Ascending aorta (tissue), 2 donors: ENCODE results near the gene GRK5. TPM values are rescaled to one million over a fixed set of nuclear protein-coding genes. Genes with fewer than 3 reads are reported as not detected.
A peak's percentile ranks its signal among the peaks of the same experiment; 100 is the strongest.

ENCODE experiments used
- DNase-seq, 2 donors: peaks; one replicate each; pipeline ENCODE4 v3.0.0-alpha.2; 2019; ENCODE audit warnings: low spot score in 2 of 2
- H3K27ac ChIP-seq, 2 donors: fragments of 200-600 bp; sonication (generic); one replicate each; pipeline ENCODE4 v1.5.1; 2016 to 2017; ENCODE audit warnings: mild to moderate bottlenecking in 1 of 2
- H3K27me3 ChIP-seq: fragments of 200-600 bp; sonication (generic); one replicate; pipeline ENCODE4 v1.5.1; 2017
- H3K36me3 ChIP-seq, 2 donors: fragments of 200-600 bp; sonication (generic); one replicate each; pipeline ENCODE4 v1.5.1; 2016
- H3K4me1 ChIP-seq, 2 donors: fragments of 200-600 bp; sonication (generic); one replicate each; pipeline ENCODE4 v1.5.1; 2016 to 2017; ENCODE audit warnings: mild to moderate bottlenecking in 1 of 2
- H3K4me3 ChIP-seq, 2 donors: fragments of 200-600 bp; sonication (generic); one replicate each; pipeline ENCODE4 v1.5.1; 2016 to 2017; ENCODE audit warnings: mild to moderate bottlenecking in 1 of 2
- H3K9me3 ChIP-seq, 2 donors: fragments of 200-600 bp; sonication (generic); one replicate each; pipeline ENCODE4 v1.5.1; 2016
- intact Hi-C: fragments of 100-400 bp; cut with DNase I; formaldehyde crosslinking; loops from one replicate; pipeline ENCODE4 v1.15.1; 2023
- total RNA-seq: library from RNA; depleted of rRNA; stranded (reverse); fragments of >200 nt; gene quantifications from one replicate; pipeline ENCODE4 v1.1.0, GENCODE V29; 2016
- TF ChIP-seq, protein P1 (sequence below), 3 experiments: fragments of 200-600 bp in 2 of 3; fragments of 450-650 bp in 1 of 3; sonication (generic) in 2 of 3; IDR thresholded peaks; one replicate each; pipeline ENCODE4 v1.5.1; 2016 to 2019; ENCODE audit warnings: antibody characterized with exemption in 3 of 3, mild to moderate bottlenecking in 1 of 3, moderate library complexity in 1 of 3

Gene GRK5
- total RNA-seq, 1 donor from 2014 or later: 75.5 TPM

DNA sequence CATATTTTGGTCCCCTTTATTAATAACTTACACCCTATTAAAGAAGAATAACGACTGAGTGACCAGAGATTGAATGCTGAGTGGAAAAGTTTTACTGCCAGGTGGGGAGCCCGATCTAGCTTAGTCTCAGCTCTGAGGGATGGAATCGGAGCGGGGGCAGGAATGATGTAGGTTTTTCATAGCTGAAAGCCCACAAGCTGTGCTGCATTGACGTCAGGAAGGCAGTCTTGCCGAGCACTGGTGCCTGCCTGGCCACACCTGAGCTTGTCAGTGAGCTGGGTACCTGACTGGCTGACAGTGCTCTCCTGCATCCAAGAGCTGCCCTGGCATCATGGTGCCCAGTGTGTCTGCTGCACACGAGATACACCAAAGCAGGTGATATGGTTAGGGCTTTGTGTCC is 34.8 kb downstream of the GRK5 start:
- Histone ChIP-seq H3K4me1 (peaks cover 7 to 28% of the 10 kb centered on the region in 2 donors), H3K9me3 (no peaks in the 10 kb centered on the region), H3K36me3 (no peaks in the 10 kb centered on the region), H3K27ac (peak overlapping the region; percentile 46 to 64), H3K4me3 (no peak overlapping the region), H3K27me3 (no peaks in the 10 kb centered on the region)
- TF ChIP-seq, protein P1, sequence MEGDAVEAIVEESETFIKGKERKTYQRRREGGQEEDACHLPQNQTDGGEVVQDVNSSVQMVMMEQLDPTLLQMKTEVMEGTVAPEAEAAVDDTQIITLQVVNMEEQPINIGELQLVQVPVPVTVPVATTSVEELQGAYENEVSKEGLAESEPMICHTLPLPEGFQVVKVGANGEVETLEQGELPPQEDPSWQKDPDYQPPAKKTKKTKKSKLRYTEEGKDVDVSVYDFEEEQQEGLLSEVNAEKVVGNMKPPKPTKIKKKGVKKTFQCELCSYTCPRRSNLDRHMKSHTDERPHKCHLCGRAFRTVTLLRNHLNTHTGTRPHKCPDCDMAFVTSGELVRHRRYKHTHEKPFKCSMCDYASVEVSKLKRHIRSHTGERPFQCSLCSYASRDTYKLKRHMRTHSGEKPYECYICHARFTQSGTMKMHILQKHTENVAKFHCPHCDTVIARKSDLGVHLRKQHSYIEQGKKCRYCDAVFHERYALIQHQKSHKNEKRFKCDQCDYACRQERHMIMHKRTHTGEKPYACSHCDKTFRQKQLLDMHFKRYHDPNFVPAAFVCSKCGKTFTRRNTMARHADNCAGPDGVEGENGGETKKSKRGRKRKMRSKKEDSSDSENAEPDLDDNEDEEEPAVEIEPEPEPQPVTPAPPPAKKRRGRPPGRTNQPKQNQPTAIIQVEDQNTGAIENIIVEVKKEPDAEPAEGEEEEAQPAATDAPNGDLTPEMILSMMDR (IDR thresholded peaks at IDR 0.05): no peak
- no peak for DNase-seq
- intact Hi-C loops: no loop called here

DNA sequence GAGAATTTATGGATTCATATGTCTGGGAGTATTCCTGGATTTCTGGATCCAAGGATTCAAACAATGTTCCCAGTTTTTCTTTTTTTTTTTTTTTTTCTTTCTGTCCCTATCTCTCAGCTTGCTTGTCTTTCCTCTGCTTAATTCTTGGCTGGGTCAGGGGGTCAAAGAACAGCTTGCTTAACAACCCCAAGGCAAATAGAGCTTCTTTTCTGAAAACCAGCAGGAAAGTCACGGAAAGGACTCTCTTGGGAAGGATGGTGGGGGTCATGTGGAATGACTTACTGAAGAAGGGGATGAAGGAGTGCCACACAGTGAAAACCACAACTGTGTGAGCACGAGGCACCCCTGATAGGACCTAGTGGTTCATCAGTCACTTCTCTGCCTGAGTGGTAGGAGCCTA is 36.1 kb downstream of the GRK5 start:
- H3K9me3 ChIP-seq: no peaks in the 10 kb centered on the region
- peaks cover 7 to 33% of the 10 kb centered on the region in 2 donors for H3K4me1 ChIP-seq
- H3K4me3 ChIP-seq: no peak overlapping the region
- DNase-seq: no peak
- intact Hi-C loops: no loop called here
- H3K27ac ChIP-seq: peak overlapping the region; percentile 46 to 64
- no peaks in the 10 kb centered on the region for H3K36me3 ChIP-seq
- TF ChIP-seq, protein P1 (IDR thresholded peaks at IDR 0.05): no peak
- H3K27me3 ChIP-seq: no peaks in the 10 kb centered on the region

DNA sequence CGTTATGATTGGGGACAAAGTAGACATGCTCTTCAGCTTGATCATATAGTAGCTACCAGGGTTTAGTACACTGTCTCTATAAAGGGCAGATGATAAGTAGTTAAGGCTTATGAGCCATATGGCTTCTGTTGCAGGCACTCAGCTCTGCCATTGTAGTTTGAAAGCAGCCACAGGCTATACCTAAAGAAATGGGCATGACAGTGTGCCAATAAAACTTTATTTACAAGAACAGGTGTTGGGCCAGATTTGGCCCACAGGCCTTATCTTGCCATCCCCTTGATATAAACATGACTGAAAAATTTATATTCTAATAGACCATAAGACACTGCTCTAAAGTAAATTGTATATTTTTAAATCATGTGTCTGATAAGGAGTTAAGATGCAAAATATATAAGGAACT is 36.6 kb downstream of the GRK5 start:
- no peak overlapping the region for H3K4me3 ChIP-seq
- peak overlapping the region; percentile 46 to 64 for H3K27ac ChIP-seq
- DNase-seq: no peak
- H3K36me3 ChIP-seq: no peaks in the 10 kb centered on the region
- no peaks in the 10 kb centered on the region for H3K27me3 ChIP-seq
- TF ChIP-seq, protein P1 (IDR thresholded peaks at IDR 0.05): no peak
- H3K9me3 ChIP-seq: no peaks in the 10 kb centered on the region
- peaks cover 7 to 33% of the 10 kb centered on the region in 2 donors for H3K4me1 ChIP-seq
- intact Hi-C loops: no loop called here

DNA sequence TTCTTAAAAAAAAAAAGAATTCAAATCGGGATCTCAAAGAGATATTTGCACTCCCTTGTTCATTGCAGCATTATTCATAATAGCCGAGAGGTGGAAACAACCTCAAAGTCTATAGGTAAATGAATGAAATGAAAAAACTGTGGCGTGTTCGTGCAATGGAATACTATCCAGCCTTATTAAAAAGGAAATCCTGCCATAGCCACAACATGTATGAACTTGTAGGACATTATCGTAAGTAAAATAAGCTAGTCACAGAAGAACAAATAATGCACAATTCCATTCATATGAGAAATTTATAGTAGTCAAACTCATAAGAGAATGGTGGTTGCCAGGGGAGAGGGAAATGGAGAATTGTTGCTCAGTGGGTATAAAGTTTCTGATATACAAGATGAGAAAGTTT is 37.9 kb downstream of the GRK5 start:
- no peaks in the 10 kb centered on the region for H3K36me3 ChIP-seq
- DNase-seq: no peak
- TF ChIP-seq, protein P1 (IDR thresholded peaks at IDR 0.05): no peak
- peak overlapping the region; percentile 39 to 93 for H3K27ac ChIP-seq
- H3K4me3 ChIP-seq: no peak overlapping the region
- no peaks in the 10 kb centered on the region for H3K27me3 ChIP-seq
- no peaks in the 10 kb centered on the region for H3K9me3 ChIP-seq
- peaks cover 7 to 39% of the 10 kb centered on the region in 2 donors for H3K4me1 ChIP-seq
- intact Hi-C loops: no loop called here

DNA sequence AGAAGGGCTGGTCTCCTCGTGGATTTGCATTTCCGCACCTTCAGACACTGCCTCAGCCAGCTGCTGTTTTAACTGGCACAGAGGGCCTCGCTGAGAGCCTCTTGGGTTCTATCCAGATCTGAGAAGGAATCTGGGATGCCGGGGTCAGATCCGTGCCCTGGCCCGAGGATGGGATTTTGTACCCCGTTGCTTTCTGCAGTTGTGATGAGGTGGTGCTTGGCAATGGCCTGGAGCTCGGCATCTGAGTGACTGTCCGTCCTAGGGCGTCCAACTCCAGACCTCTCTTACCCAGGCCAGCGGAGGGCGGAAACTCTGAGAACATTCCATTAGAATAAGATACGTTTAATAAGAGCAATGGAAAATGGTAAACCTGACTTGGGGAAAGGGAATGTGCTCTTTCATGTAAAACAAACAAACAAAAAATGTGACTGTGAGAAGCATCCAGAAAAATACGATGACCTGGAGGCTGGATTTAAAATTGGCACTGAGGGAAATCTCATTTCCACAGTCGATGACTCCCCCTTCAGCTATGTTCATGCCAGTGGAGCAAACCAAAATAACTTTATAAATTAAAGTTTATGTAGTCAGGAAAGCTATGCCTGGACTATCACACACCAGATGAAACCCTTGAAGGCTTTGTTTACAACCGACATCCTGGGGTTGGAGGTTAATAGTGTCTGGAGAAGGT is 39.6 kb downstream of the GRK5 start:
- intact Hi-C loops: loop anchor here (1.0 kb wide), 1 partner anchor 37 kb away; no protein-coding TSS in a partner anchor
- peak; percentile 39 to 95 for DNase-seq
- Histone ChIP-seq H3K4me1 (peaks cover 15 to 46% of the 10 kb centered on the region in 2 donors), H3K27me3 (no peaks in the 10 kb centered on the region), H3K36me3 (no peaks in the 10 kb centered on the region), H3K27ac (peak overlapping the region; percentile 92 to 93), H3K9me3 (no peaks in the 10 kb centered on the region), H3K4me3 (peak overlapping the region in 1 of 2 donors; percentile 31)
- TF ChIP-seq, protein P1 (IDR thresholded peaks at IDR 0.05): no peak
